GM12875 (cell line): ENCODE measurements around the gene PCBP3.
"Not testable (repeated sequence)": the region's sequence is repeated elsewhere in the genome, so short reads cannot be mapped to it uniquely, and the experiment has no call there.

Experiments
- H3K4me3 ChIP-seq: one replicate; pipeline ENCODE4 v1.5.1; 2011; ENCODE audit warnings: low read depth, low read length, control low read depth
- CTCF ChIP-seq: IDR thresholded peaks from 2 replicates; pipeline ENCODE4 v1.5.1; 2011; ENCODE audit warnings: low read depth, mild to moderate bottlenecking, control low read depth, inconsistent platforms, low read length, moderate library complexity, borderline replicate concordance; ENCODE audit not compliant: insufficient read depth

Gene PCBP3

DNA sequence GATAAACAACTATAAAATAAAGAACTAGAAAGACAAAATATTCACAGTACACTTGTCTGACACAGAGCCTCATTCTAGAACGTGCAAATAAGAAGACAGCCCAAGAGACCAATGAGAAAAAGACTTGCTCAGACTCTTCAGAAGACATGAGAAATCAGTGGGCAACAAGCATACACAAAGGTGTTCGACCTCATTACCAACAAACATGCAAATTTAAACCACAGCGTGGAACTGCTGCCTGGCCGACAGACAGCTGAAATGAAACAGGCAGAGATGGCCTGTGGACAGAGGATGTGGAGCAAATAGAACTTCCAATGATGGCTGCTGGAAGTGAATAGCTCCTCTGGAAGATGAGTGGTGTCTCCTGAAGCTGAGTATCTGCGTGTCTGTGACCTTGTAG lies 315.7 kb downstream of the PCBP3 start:
- no peak overlapping the region for H3K4me3 ChIP-seq
- TF ChIP-seq CTCF, result no peak

GRCh38 chr21:45959779-45960390 lies 316.4 kb downstream of the PCBP3 start:
- no peak overlapping the region for H3K4me3 ChIP-seq
- no peak for TF ChIP-seq CTCF

- not testable (repeated sequence) for H3K4me3 ChIP-seq
Measured at GRCh38 chr21:45961408-45961807, 317.9 kb downstream of the PCBP3 start.

DNA sequence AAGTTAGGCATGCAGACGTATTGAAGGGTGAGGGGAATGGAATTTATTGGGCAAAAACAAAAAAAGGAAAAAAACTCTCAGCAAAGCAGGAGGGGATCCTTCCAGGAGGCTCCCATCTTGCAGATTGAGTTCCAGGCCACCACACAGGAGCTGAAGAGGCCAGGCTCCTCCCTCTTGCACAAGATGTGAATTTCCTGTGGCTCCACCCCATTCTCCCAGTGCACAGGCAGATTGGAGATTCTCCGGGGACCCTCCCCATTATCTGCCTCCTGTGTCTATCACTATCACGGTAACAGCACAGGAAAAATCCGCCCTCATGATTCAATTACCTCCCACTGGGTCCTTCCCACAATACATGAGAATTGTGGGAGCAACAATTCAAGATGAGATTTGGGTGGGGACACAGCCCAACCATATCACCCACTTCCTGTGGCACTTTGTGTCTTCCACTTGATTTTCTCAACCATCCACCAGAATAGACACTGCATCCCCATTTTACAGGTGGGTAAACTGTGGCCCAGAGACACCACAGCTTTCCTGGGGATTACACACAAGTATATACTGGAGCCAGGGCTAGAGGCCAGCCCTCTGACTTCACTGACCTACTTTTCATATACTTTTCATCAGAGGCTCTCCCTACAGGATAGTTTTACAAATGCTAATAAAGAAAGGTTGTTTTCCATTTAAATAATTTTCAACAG lies 319.2 kb downstream of the PCBP3 start:
- H3K4me3 ChIP-seq, result no peak overlapping the region
- no peak for TF ChIP-seq CTCF

GRCh38 chr21:45963232-45963570 lies 319.7 kb downstream of the PCBP3 start:
- H3K4me3 ChIP-seq, result no peak overlapping the region
- TF ChIP-seq CTCF, result no peak

GRCh38 chr21:45964649-45965048 lies 321.1 kb downstream of the PCBP3 start:
- no peak overlapping the region for H3K4me3 ChIP-seq
- TF ChIP-seq CTCF, result no peak

DNA sequence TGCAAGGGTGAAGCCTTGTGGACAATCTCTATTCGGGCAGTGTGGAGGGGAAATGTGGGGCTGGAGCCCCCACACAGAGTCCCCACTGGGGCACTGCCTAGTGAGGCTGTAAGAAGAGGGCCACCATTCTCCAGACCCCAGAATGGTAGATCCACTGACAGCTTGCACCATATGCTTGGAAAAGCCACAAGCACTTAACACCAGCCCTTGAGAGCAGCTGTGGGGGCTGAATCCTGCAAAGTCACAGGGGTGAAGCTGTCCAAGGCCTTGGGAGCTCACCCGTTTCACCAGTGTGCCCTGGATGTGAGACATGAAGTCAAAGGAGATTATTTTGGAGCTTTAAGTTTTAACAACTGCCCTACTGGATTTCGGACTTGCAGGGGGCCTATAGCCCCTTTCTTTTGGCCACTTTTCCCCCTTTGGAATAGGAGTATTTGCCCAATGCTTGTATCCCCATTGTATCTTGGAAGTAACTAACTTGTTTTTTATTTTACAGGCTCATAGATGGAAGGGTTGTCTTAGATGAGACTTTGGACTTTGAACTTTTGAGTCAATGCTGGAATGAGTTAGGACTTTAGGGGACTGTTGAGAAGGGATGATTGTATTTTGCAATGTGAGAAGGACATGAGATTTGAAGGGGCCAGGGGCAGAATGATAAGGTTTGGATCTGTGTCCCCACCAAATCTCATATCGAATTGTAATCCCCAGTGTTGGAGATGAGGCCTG lies 321.7 kb downstream of the PCBP3 start:
- TF ChIP-seq CTCF, result no peak
- no peak overlapping the region for H3K4me3 ChIP-seq
